CD4-positive, alpha-beta T cell treated with Interleukin-4 for 4 hours (primary cell): ENCODE results near the gene CDH1.

Source experiments
- DNase-seq: peaks from one replicate; pipeline ENCODE4 v3.0.0-alpha.2; 2020

Gene CDH1

DNA sequence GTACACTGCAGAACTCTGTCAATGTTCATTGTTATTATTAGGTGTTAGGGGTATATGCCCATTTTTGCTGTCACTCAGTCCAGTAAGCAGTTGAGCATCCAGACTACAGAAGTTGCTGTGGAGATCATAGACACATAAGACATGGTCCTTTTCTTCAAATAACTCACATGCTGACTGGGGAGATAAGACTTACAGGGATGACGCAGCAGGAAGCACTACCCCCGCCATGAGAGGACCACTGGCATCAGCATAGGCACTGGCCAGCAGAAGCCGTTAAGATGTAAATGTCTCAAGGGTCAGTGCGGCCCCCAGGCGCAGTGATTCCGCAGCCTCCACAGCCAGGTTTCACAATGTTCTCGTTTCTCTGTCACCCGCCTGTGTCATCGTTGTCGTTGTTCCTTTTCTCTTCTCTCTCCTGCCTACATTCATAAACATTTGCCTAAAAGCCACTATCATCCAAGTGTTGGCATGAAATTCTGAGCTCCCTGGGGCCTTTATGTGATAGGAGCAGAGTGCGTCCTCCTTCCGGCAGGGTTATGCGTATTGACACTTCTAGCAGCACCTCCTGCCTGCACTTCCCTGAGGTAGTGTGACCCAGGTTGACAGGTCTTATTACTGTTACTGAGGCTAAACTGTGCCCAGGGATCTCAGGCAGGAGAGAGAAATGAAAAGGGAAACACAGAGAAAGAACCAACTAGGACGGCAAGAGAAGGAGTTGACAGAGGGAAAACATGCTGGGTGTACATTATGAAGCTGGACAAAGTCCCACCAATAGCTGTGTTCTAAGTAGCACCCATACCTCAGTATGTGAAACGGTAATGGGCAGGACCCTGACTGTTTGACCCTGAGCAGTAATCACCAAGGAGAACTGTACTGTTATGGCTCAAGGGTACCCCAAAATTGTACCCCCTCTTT, 124.1 kb downstream of the CDH1 start:
- no peak for DNase-seq

- DNase-seq = no peak
Observed at GRCh38 chr16:68866933-68867332, 129.8 kb downstream of the CDH1 start.

DNA sequence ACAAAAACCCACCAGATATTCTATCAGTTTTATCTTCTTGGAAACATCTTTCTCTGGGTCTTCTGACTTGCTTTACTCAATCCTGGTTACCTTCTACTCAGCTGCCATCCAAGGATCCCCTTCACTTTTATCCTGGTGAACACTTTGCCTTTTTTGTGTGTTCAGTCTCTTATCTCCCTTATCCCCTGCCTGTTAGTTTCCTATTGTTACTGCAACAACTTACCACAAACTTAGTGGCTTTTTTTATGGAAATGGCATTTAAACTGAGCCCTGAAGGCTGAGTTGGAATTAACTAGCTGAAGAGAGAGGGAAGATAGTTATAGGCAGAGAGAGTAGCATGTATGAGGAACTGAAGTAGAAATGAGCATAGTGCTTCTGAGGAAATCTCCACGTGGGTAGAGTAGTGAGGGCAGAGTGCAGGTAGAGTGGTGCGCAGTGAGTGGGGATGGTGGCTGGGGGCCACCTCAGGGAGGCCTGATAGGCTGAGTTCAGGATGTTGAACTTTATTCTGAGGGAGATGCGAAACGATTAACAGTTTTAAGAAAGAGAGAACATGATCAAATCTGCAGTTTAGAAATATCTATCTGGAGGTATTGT, 132.5 kb downstream of the CDH1 start:
- DNase-seq = no peak

DNA sequence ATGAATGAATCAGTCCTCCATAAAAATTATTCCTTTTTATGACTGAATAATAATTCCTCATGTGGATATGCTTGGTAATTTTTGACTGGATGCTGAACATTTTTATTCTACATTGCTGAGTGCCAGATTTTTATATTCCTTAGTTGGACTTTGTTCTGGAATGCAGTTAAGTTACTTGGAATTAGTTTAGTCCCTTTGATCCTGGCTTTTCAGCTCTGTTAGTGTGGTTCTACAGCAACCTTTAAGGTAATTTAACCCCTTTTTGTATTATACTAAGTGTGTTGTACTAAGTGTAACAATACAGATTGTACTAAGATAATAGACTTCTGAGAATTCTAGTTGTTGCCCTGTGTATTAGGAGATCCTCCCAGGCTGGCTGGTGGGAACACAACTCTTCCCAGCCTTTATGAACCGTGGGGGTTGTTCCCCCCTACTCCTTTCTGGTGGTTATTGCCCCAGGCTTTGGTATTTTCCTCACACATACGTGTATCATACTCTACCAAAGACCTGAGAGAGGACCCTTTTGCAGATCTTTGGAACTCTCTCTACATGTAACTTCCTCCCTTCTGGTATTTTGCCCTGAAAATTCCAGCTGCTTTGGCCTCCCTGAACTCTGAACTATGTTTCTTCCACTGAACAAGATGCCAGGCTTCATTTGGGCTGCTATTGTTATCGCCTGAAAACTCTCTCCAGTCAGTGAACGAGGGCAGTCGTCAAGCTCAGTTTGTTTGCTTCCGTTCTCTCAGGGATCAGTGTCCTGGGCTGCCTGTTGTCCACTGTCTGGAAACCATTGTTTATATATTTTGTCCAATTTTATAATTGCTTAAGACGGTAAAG, 136.8 kb downstream of the CDH1 start:
- DNase-seq = no peak

- no peak for DNase-seq
Observed at GRCh38 chr16:68875871-68876270, 138.8 kb downstream of the CDH1 start.

DNA sequence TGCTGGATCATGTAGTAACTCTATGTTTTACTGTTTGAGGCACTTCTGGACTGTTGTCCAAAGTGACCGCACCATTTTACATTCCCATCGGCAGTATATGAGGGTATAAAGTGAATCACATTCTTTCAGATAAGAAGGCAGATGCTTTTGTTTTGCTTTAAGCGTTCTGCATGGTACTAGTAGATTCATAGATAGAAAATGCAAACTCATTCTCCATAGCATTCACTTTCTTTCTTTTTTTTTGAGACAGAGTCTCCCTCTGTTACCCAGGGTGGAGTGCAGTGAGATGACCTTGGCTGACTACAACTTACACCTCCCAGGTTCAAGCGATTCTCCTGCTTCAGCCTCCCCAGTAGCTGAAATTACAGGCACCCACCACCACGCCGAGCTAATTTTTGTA, 146.6 kb downstream of the CDH1 start:
- no peak for DNase-seq

DNA sequence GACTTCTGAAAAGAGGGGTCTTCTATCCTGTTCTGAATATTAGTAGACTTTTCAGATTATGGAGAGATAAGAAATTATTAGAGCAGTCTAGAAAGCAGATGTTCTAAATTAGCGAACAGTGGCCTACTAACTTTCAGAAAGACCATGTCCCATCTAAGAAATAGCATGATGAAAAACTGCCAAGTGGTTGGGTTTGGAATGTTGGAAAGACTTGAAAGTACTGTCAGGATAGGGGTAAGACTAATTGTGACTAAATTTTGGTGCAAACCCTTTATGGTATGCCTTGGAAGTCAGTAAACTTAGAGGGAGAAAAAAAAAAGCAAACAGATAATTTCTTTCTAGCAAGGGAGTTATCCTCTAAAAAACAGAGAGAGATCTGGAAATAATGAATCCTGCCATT, 147.3 kb downstream of the CDH1 start:
- DNase-seq = no peak
